OCI-LY7 (cell line): ENCODE measurements around the gene PRCC.

Source experiments
- EZH2phosphoT487 ChIP-seq: fragments of 200-600 bp; sonication (generic); IDR thresholded peaks from 2 replicates; pipeline ENCODE4 v1.6.1; 2018; ENCODE audit warnings: low read depth, borderline replicate concordance, mild to moderate bottlenecking, mixed run types, antibody characterized with exemption, low read length, moderate library complexity, mixed read lengths
- TF ChIP-seq, protein P1 (sequence below): fragments of 200-600 bp; sonication (generic); conservative IDR thresholded peaks from 2 replicates; pipeline ENCODE4 v1.5.1; 2014; ENCODE audit warnings: mild to moderate bottlenecking, antibody characterized with exemption, low read length, moderate library complexity, mixed read lengths

DNA sequence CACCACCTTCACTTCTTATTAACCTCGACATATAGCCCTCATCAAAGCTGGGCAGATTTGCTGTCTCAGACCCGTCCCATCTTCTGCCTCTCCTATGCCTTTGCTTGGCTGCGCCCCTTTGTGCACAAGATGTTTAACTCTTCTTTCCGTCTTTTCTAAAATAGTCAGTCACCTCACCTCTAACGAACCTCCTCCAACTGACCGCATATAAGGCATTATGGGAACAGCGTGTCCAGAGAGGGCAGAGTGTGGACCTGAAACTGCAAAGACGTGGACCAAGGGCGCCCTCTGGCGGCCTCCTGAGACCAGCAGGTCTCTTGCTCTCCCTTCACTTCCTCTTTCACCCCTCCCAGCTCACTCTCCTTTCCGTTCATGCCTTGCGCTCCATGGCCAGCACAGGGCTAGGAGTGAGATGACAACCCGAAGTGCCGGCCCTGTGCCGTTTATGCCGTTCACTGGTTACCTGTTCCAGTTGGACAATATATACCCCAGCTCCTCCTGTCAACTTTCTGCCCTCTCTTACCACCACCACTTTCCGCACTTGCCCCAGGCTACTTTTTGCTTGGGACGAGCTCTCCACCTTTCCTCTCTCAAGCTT lies 41.6 kb upstream of the PRCC start:
- TF ChIP-seq, protein P1, sequence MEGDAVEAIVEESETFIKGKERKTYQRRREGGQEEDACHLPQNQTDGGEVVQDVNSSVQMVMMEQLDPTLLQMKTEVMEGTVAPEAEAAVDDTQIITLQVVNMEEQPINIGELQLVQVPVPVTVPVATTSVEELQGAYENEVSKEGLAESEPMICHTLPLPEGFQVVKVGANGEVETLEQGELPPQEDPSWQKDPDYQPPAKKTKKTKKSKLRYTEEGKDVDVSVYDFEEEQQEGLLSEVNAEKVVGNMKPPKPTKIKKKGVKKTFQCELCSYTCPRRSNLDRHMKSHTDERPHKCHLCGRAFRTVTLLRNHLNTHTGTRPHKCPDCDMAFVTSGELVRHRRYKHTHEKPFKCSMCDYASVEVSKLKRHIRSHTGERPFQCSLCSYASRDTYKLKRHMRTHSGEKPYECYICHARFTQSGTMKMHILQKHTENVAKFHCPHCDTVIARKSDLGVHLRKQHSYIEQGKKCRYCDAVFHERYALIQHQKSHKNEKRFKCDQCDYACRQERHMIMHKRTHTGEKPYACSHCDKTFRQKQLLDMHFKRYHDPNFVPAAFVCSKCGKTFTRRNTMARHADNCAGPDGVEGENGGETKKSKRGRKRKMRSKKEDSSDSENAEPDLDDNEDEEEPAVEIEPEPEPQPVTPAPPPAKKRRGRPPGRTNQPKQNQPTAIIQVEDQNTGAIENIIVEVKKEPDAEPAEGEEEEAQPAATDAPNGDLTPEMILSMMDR: peak; percentile 95
- TF ChIP-seq EZH2phosphoT487: no peak
